Putamen (tissue), 1 donor: ENCODE data around the gene ZNF319.

Experiments
- DNase-seq: peaks from one replicate; pipeline ENCODE4 v3.0.0-alpha.2; 2016; ENCODE audit warnings: low spot score

The ZNF319 gene

GRCh38 chr16:57977418-57978069, 22.9 kb downstream of the ZNF319 start:
- DNase-seq = no peak

- peak; percentile 64 for DNase-seq
Measured at GRCh38 chr16:57976331-57976796, 24.1 kb downstream of the ZNF319 start.

- no peak for DNase-seq
Measured at GRCh38 chr16:57972306-57972705, 28.2 kb downstream of the ZNF319 start.

GRCh38 chr16:57971848-57972247, 28.6 kb downstream of the ZNF319 start:
- no peak for DNase-seq

GRCh38 chr16:57970970-57971369, 29.5 kb downstream of the ZNF319 start, which contains the start of gene CNGB1:
CNGB1 (minus strand) TSS chr16:57971128; CDS start chr16:57967286, 3,842 bp downstream.
- no peak for DNase-seq

GRCh38 chr16:57970319-57970718, 30.2 kb downstream of the ZNF319 start:
- DNase-seq = no peak

- DNase-seq = no peak
Measured at GRCh38 chr16:57969451-57970123, 30.9 kb downstream of the ZNF319 start.

- DNase-seq = no peak
Measured at GRCh38 chr16:57967916-57968315, 32.6 kb downstream of the ZNF319 start.

- no peak for DNase-seq
Measured at GRCh38 chr16:57966986-57967385, 33.5 kb downstream of the ZNF319 start.

- no peak for DNase-seq
Measured at GRCh38 chr16:57966204-57966771, 34.2 kb downstream of the ZNF319 start.

- no peak for DNase-seq
Measured at GRCh38 chr16:57964157-57964700, 36.2 kb downstream of the ZNF319 start.

GRCh38 chr16:57962756-57963155, 37.7 kb downstream of the ZNF319 start:
- no peak for DNase-seq

- DNase-seq = no peak
Measured at GRCh38 chr16:57962046-57962445, 38.4 kb downstream of the ZNF319 start.

- no peak for DNase-seq
Measured at GRCh38 chr16:57961538-57961937, 38.9 kb downstream of the ZNF319 start.

- DNase-seq = no peak
Measured at GRCh38 chr16:57960826-57961472, 39.5 kb downstream of the ZNF319 start.

GRCh38 chr16:57960310-57960709, 40.2 kb downstream of the ZNF319 start:
- DNase-seq = no peak

- no peak for DNase-seq
Measured at GRCh38 chr16:57959804-57960203, 40.7 kb downstream of the ZNF319 start.

- DNase-seq = no peak
Measured at GRCh38 chr16:57959121-57959520, 41.4 kb downstream of the ZNF319 start.

GRCh38 chr16:57958544-57958943, 41.9 kb downstream of the ZNF319 start:
- no peak for DNase-seq

GRCh38 chr16:57957673-57958392, 42.6 kb downstream of the ZNF319 start:
- DNase-seq = no peak

GRCh38 chr16:57956924-57957672, 43.4 kb downstream of the ZNF319 start:
- DNase-seq = no peak
